Measurements from ENCODE around the gene LSM10. TPM values are rescaled to one million over a fixed set of nuclear protein-coding genes. Genes with fewer than 3 reads are reported as not detected.

LSM10 gene
- total and polyA plus RNA-seq, 10 donors, result 42.9 to 87.6 (median 59.2) TPM

GRCh38 chr1:36367066-36367465, 30.6 kb downstream of the LSM10 start:
- H3K4me1 ChIP-seq, result peaks cover 39 to 86% (median 75%) of the 10 kb centered on the region in 6 donors

GRCh38 chr1:36366091-36366661, 31.5 kb downstream of the LSM10 start:
- H3K4me1 ChIP-seq, result peaks cover 32 to 86% (median 71%) of the 10 kb centered on the region in 6 donors
- H3K4me3 ChIP-seq, result peak overlapping the region in 1 of 8 donors; percentile 54
- no peaks in the 10 kb centered on the region for H3K9me3 ChIP-seq
- peak overlapping the region; percentile 57 to 97 (median 82) for H3K27ac ChIP-seq
- peak; percentile 91 for DNase-seq
- peaks cover 0 to 52% (median 16%) of the 10 kb centered on the region in 6 donors for H3K36me3 ChIP-seq
- TF ChIP-seq CTCF (IDR thresholded peaks at IDR 0.05 in 8 of 11, conservative IDR thresholded peaks at IDR 0.05 in 3 of 11) (peak in 3 of 11 experiments; percentile 9 to 33 (median 17)), POLR2A (IDR thresholded peaks at IDR 0.05) (no peak), POLR2AphosphoS5 (IDR thresholded peaks at IDR 0.05) (peak; percentile 46 to 62 (median 60))
- 42 to 52% (median 49%) methylated on average over 18 of the region's 18 CpGs for WGBS, 5 donors
- no peaks in the 10 kb centered on the region for H3K27me3 ChIP-seq (replicated peaks in 1 of 7)
- intact Hi-C loops (cut with DNase I; ENCODE audit: low total_unique reads), result no loop called here

More at GRCh38 chr1:36367066-36367465, 30.6 kb downstream of the LSM10 start:
- DNase-seq, result peak; percentile 81
- Histone ChIP-seq H3K9me3 (no peaks in the 10 kb centered on the region), H3K27me3 (replicated peaks in 1 of 7) (no peaks in the 10 kb centered on the region), H3K27ac (peak overlapping the region; percentile 57 to 97 (median 82)), H3K36me3 (peaks cover 0 to 43% (median 14%) of the 10 kb centered on the region in 6 donors), H3K4me3 (peak overlapping the region in 1 of 8 donors; percentile 49)
- TF ChIP-seq CTCF (IDR thresholded peaks at IDR 0.05 in 8 of 11, conservative IDR thresholded peaks at IDR 0.05 in 3 of 11), result no peak
- peak in 1 of 3 donors; percentile 34 for TF ChIP-seq POLR2AphosphoS5 (IDR thresholded peaks at IDR 0.05)
- no peak for TF ChIP-seq POLR2A (IDR thresholded peaks at IDR 0.05)
- intact Hi-C loops (cut with DNase I; ENCODE audit: low total_unique reads), result no loop called here
- 36 to 77% (median 61%) methylated on average over 5 of the region's 5 CpGs for WGBS, 5 donors

GRCh38 chr1:36365381-36365780, 32.3 kb downstream of the LSM10 start:
- Histone ChIP-seq H3K4me1 (peaks cover 27 to 86% (median 67%) of the 10 kb centered on the region in 6 donors), H3K4me3 (peak overlapping the region in 1 of 8 donors; percentile 54), H3K27me3 (replicated peaks in 1 of 7) (no peaks in the 10 kb centered on the region), H3K9me3 (no peaks in the 10 kb centered on the region), H3K36me3 (peaks cover 0 to 60% (median 16%) of the 10 kb centered on the region in 6 donors), H3K27ac (peak overlapping the region in 7 of 8 donors; percentile 77 to 97 (median 84))
- peak in 1 of 3 donors; percentile 4 for TF ChIP-seq POLR2AphosphoS5 (IDR thresholded peaks at IDR 0.05)
- TF ChIP-seq CTCF (IDR thresholded peaks at IDR 0.05 in 8 of 11, conservative IDR thresholded peaks at IDR 0.05 in 3 of 11), result no peak
- intact Hi-C loops (cut with DNase I; ENCODE audit: low total_unique reads), result no loop called here
- 34 to 50% (median 48%) methylated on average over 1 of the region's 1 CpG for whole genome bisulfite sequencing, 5 donors
- no peak for DNase-seq

GRCh38 chr1:36359911-36360550, 37.7 kb downstream of the LSM10 start:
- DNase-seq, result no peak
- TF ChIP-seq POLR2A (IDR thresholded peaks at IDR 0.05) (no peak), POLR2AphosphoS5 (IDR thresholded peaks at IDR 0.05) (peak in 2 of 3 donors; percentile 9 to 83), CTCF (IDR thresholded peaks at IDR 0.05 in 8 of 11, conservative IDR thresholded peaks at IDR 0.05 in 3 of 11) (no peak)
- peak overlapping the region in 1 of 8 donors; percentile 57 for H3K4me3 ChIP-seq
- intact Hi-C loops (cut with DNase I; ENCODE audit: low total_unique reads), result no loop called here
- H3K4me1 ChIP-seq, result peaks cover 4 to 54% (median 35%) of the 10 kb centered on the region in 6 donors
- H3K36me3 ChIP-seq, result peaks cover 0 to 91% (median 41%) of the 10 kb centered on the region in 6 donors
- H3K9me3 ChIP-seq, result no peaks in the 10 kb centered on the region
- 52 to 66% (median 61%) methylated on average over 6 of the region's 6 CpGs for WGBS, 5 donors
- H3K27ac ChIP-seq, result peak overlapping the region in 7 of 8 donors; percentile 61 to 90 (median 86)
- no peaks in the 10 kb centered on the region for H3K27me3 ChIP-seq (replicated peaks in 1 of 7)

Measured in spleen (tissue), 11 donors.